D721Med (cell line): ENCODE results near the gene ZNF683.

Experiments used
- DNase-seq: peaks from one replicate; pipeline ENCODE4 v3.0.0; 2011; ENCODE audit warnings: low spot score; ENCODE audit not compliant: insufficient read length
- FAIRE-seq: peaks from 2 replicates; lab custom pipeline; 2011; peaks lifted over from hg19 to GRCh38; lab: Jason Lieb, UNC
- CTCF ChIP-seq: IDR thresholded peaks from 2 replicates; pipeline ENCODE4 v1.5.1; 2012; ENCODE audit warnings: mild to moderate bottlenecking, control low read depth; ENCODE audit not compliant: insufficient read depth; ENCODE audit errors: missing control alignments

The ZNF683 gene

GRCh38 chr1:26358411-26359384 lies 13.9 kb downstream of the ZNF683 start:
- no peak for TF ChIP-seq CTCF
- FAIRE-seq, result no peak

GRCh38 chr1:26357121-26357602 lies 15.4 kb downstream of the ZNF683 start:
- FAIRE-seq, result no peak

More at GRCh38 chr1:26358411-26359384, 13.9 kb downstream of the ZNF683 start:
- no peak for DNase-seq

GRCh38 chr1:26356106-26356505 lies 16.4 kb downstream of the ZNF683 start:
- DNase-seq, result no peak
- FAIRE-seq, result no peak
- TF ChIP-seq CTCF, result no peak

More at GRCh38 chr1:26357121-26357602, 15.4 kb downstream of the ZNF683 start:
- no peak for DNase-seq
- TF ChIP-seq CTCF, result no peak

GRCh38 chr1:26354972-26355371 lies 17.6 kb downstream of the ZNF683 start:
- DNase-seq (no peak), FAIRE-seq (no peak)
- TF ChIP-seq CTCF, result no peak

- DNase-seq (no peak), FAIRE-seq (no peak)
- TF ChIP-seq CTCF, result no peak
Observed at GRCh38 chr1:26353976-26354820, 18.4 kb downstream of the ZNF683 start, which contains the start of gene CRYBG2. TSS of gene CRYBG2 (minus strand) at chr1:26354130. CDS start at chr1:26346657, 7,473 bp downstream.

- TF ChIP-seq CTCF, result no peak
- DNase-seq (no peak), FAIRE-seq (no peak)
Observed at GRCh38 chr1:26353210-26353859, 19.2 kb downstream of the ZNF683 start.
